ENCODE results near the gene ATP5MK.

- TF ChIP-seq REST (IDR thresholded peaks at IDR 0.05; ENCODE audit: insufficient read depth in 1 of 2, low read depth in 2 of 2, low read length in 1 of 2) (no peak), POLR2AphosphoS5 (IDR thresholded peaks at IDR 0.05; ENCODE audit: low read depth, low read length) (no peak), CTCF (IDR thresholded peaks at IDR 0.05) (no peak)
These were observed 565 bp downstream of the ATP5MK start for GRCh38 chr10:103395754-103396066.

Measured in Panc1 (cell line).